ENCODE data around the gene TPCN1. TPM values are rescaled to one million over a fixed set of nuclear protein-coding genes. Genes with fewer than 3 reads are reported as not detected.
A peak's percentile ranks its signal among the peaks of the same experiment; 100 is the strongest.

The TPCN1 gene
- polyA plus RNA-seq, 1 experiment = 10.9 TPM

GRCh38 chr12:113183030-113183589 is 38.2 kb upstream of the TPCN1 start:
- Histone ChIP-seq H3K9me3 (ENCODE audit: control insufficient read depth, insufficient read depth, low read length) (no peaks in the 10 kb centered on the region; the same call in 1 of the 2 replicates), H3K27me3 (ENCODE audit: control insufficient read depth, insufficient read depth, low read length) (no peaks in the 10 kb centered on the region), H3K27ac (ENCODE audit: low read depth, low read length) (no peak overlapping the region), H3K4me3 (ENCODE audit: low read depth, low read length) (no peak overlapping the region)
- DNase-seq (ENCODE audit: low read depth, low spot score) = no peak
- CTCF ChIA-PET = interaction anchor here (0.6 to 4.8 kb wide), 3 partner anchors 9 to 135 kb away, joined by 3 to 24 read pairs (median 3); no protein-coding TSS in a partner anchor
- POLR2A ChIA-PET = no interaction called here
- TF ChIP-seq CTCF (IDR thresholded peaks at IDR 0.05; ENCODE audit: low read depth, low read length) = no peak

- POLR2A ChIA-PET = interaction anchor here (0.6 to 1.2 kb wide), 2 partner anchors 39 to 174 kb away, joined by 4 to 6 read pairs; partner anchors contain the start of gene PLBD2
These were observed 37.0 kb upstream of the TPCN1 start for GRCh38 chr12:113184098-113184899.

GRCh38 chr12:113184900-113185179 is 36.4 kb upstream of the TPCN1 start:
- Histone ChIP-seq H3K4me3 (ENCODE audit: low read depth, low read length) (peak overlapping the region; percentile 87), H3K27ac (ENCODE audit: low read depth, low read length) (peak overlapping the region; percentile 89), H3K9me3 (ENCODE audit: control insufficient read depth, insufficient read depth, low read length) (no peaks in the 10 kb centered on the region; the same call in 1 of the 2 replicates), H3K27me3 (ENCODE audit: control insufficient read depth, insufficient read depth, low read length) (no peaks in the 10 kb centered on the region)
- peak; percentile 66 for DNase-seq (ENCODE audit: low read depth, low spot score)
- ChIA-PET POLR2A (interaction anchor here (0.6 to 1.6 kb wide), 5 partner anchors 9 to 1076 kb away, joined by 3 to 8 read pairs (median 4); no protein-coding TSS in a partner anchor), CTCF (interaction anchor here (4.8 kb wide), 1 partner anchor 11 kb away, joined by 24 read pairs; no protein-coding TSS in a partner anchor)
- no peak for TF ChIP-seq CTCF (IDR thresholded peaks at IDR 0.05; ENCODE audit: low read depth, low read length)

More at GRCh38 chr12:113184098-113184899, 37.0 kb upstream of the TPCN1 start:
- H3K4me3 ChIP-seq (ENCODE audit: low read depth, low read length) = peak overlapping the region; percentile 87
- DNase-seq (ENCODE audit: low read depth, low spot score) = no peak
- peak overlapping the region; percentile 75 for H3K27ac ChIP-seq (ENCODE audit: low read depth, low read length)
- no peak for TF ChIP-seq CTCF (IDR thresholded peaks at IDR 0.05; ENCODE audit: low read depth, low read length)
- CTCF ChIA-PET = interaction anchor here (0.6 to 4.8 kb wide), 2 partner anchors 10 to 43 kb away, joined by 5 to 24 read pairs; no protein-coding TSS in a partner anchor
- no peaks in the 10 kb centered on the region; the same call in 1 of the 2 replicates for H3K9me3 ChIP-seq (ENCODE audit: control insufficient read depth, insufficient read depth, low read length)
- no peaks in the 10 kb centered on the region for H3K27me3 ChIP-seq (ENCODE audit: control insufficient read depth, insufficient read depth, low read length)

- Histone ChIP-seq H3K27me3 (ENCODE audit: control insufficient read depth, insufficient read depth, low read length) (no peaks in the 10 kb centered on the region), H3K4me3 (ENCODE audit: low read depth, low read length) (peak within 1 kb of the TSS; percentile 87), H3K9me3 (ENCODE audit: control insufficient read depth, insufficient read depth, low read length) (no peaks in the 10 kb centered on the region; the same call in 1 of the 2 replicates), H3K27ac (ENCODE audit: low read depth, low read length) (peak within 1 kb of the TSS; percentile 89)
- TF ChIP-seq CTCF (IDR thresholded peaks at IDR 0.05; ENCODE audit: low read depth, low read length) = no peak
- ChIA-PET POLR2A (interaction anchor here (0.5 to 1.6 kb wide), 8 partner anchors 8 to 1076 kb away, joined by 3 to 8 read pairs (median 4); no protein-coding TSS in a partner anchor), CTCF (interaction anchor here (1.3 to 4.8 kb wide), 2 partner anchors 11 to 276 kb away, joined by 3 to 24 read pairs; no protein-coding TSS in a partner anchor)
- peak; percentile 33 for DNase-seq (ENCODE audit: low read depth, low spot score)
These were observed 35.9 kb upstream of the TPCN1 start, which contains the start of the genes DDX54 and RITA1 for GRCh38 chr12:113185180-113186032. Gene DDX54 (minus strand): TSS chr12:113185478. CDS start chr12:113185451, 27 bp downstream. Gene RITA1 (plus strand): TSS chr12:113185721. CDS start chr12:113186747, 1,026 bp downstream.

Measured in AG04450 (cell line).